Right lobe of liver (tissue), 6 donors: Measurements from ENCODE around the gene ADGRG4. TPM values are rescaled to one million over a fixed set of nuclear protein-coding genes. Genes with fewer than 3 reads are reported as not detected.
"Not testable (repeated sequence)": the region's sequence is repeated elsewhere in the genome, so short reads cannot be mapped to it uniquely, and the experiment has no call there.

ENCODE experiments used
- ATAC-seq, 4 donors: fragments of 200-7000 bp; cut with Tn5 transposase; one replicate each; pipeline ENCODE4 v1.9.1; 2020; ENCODE audit warnings: mild to moderate bottlenecking in 4 of 4, moderate library complexity in 4 of 4
- DNase-seq, 3 donors: peaks; one replicate each; pipeline ENCODE4 v3.0.0-alpha.2; 2020
- H3K27ac ChIP-seq, 3 donors: fragments of 200-600 bp; one replicate each; pipeline ENCODE4 v1.8.0; 2022
- H3K27me3 ChIP-seq, 2 donors: fragments of 200-600 bp; one replicate each; pipeline ENCODE4 v1.8.0; 2022
- H3K36me3 ChIP-seq, 4 donors: fragments of 200-600 bp; sonication (generic) in 1 of 4; one replicate each; pipeline versions ENCODE4 v1.5.1 to v1.8.0; 2017 to 2022; ENCODE audit warnings: control low read depth in 1 of 4
- H3K4me1 ChIP-seq, 4 donors: fragments of 200-600 bp; sonication (generic) in 1 of 4; one replicate each; pipeline versions ENCODE4 v1.5.1 to v1.8.0; 2017 to 2022; ENCODE audit warnings: control low read depth in 1 of 4
- H3K4me3 ChIP-seq, 3 donors: fragments of 200-600 bp; one replicate each; pipeline ENCODE4 v1.8.0; 2022
- H3K9me3 ChIP-seq, 4 donors: fragments of 200-600 bp; sonication (generic) in 1 of 4; one replicate each; pipeline versions ENCODE4 v1.5.1 to v1.8.0; 2017 to 2022; ENCODE audit warnings: control low read depth in 1 of 4
- POLR2A ChIP-seq: fragments of 450-650 bp; IDR thresholded peaks from one replicate; pipeline ENCODE4 v1.6.1; 2017; ENCODE audit warnings: antibody characterized with exemption, mild to moderate bottlenecking
- WGBS: methylation state at CpG from one replicate; pipeline ENCODE4 v1.1.6; 2018; ENCODE audit warnings: low coverage, low lambda C conversion rate; ENCODE audit not compliant: insufficient coverage; ENCODE audit errors: missing lambda C conversion rate; 5-methylcytosine and 5-hydroxymethylcytosine counted together
- intact Hi-C, 2 donors: fragments of 100-400 bp; cut with DNase I; formaldehyde crosslinking; loops; one replicate each; pipeline versions ENCODE4 v1.11.2 to v1.14.1; 2022
- long read RNA-seq: library from polyadenylated mRNA; unstranded; transcript quantifications from one replicate; pipeline ENCODE4 v2.0.0, GENCODE V29; 2019
- total RNA-seq, 6 experiments: library from RNA; depleted of rRNA in 2 of 6; stranded (reverse); fragments of >200 nt in 2 of 6; fragmentation: NEBNext Ultra II Directional in 3 of 6; extraction: Animal tissue kit (Norgen Biotek cat#: 25700) in 3 of 6; gene quantifications; one replicate each; pipeline versions ENCODE4 v1.1.0 to v1.2.4, GENCODE V29; 2016 to 2023
- TF ChIP-seq, protein P1 (sequence below), 4 donors: fragments of 200-600 bp in 3 of 4; fragments of 450-650 bp in 1 of 4; IDR thresholded peaks; one replicate each; pipeline versions ENCODE4 v1.5.1 to v1.8.0; 2016 to 2022; ENCODE audit warnings: antibody characterized with exemption in 4 of 4, mild to moderate bottlenecking in 2 of 4
- donor health status: DM: no; HTN: yes; CAD: no.
- donor health status: DM: no; HTN: no; CAD: no.
- donor health status: DM: no; HTN: no; CAD: no.
- donor health status: DM: no; HTN: yes; CAD: no.
- donor health status: DM: no; HTN: yes; CAD: no.

The ADGRG4 gene, protein sequence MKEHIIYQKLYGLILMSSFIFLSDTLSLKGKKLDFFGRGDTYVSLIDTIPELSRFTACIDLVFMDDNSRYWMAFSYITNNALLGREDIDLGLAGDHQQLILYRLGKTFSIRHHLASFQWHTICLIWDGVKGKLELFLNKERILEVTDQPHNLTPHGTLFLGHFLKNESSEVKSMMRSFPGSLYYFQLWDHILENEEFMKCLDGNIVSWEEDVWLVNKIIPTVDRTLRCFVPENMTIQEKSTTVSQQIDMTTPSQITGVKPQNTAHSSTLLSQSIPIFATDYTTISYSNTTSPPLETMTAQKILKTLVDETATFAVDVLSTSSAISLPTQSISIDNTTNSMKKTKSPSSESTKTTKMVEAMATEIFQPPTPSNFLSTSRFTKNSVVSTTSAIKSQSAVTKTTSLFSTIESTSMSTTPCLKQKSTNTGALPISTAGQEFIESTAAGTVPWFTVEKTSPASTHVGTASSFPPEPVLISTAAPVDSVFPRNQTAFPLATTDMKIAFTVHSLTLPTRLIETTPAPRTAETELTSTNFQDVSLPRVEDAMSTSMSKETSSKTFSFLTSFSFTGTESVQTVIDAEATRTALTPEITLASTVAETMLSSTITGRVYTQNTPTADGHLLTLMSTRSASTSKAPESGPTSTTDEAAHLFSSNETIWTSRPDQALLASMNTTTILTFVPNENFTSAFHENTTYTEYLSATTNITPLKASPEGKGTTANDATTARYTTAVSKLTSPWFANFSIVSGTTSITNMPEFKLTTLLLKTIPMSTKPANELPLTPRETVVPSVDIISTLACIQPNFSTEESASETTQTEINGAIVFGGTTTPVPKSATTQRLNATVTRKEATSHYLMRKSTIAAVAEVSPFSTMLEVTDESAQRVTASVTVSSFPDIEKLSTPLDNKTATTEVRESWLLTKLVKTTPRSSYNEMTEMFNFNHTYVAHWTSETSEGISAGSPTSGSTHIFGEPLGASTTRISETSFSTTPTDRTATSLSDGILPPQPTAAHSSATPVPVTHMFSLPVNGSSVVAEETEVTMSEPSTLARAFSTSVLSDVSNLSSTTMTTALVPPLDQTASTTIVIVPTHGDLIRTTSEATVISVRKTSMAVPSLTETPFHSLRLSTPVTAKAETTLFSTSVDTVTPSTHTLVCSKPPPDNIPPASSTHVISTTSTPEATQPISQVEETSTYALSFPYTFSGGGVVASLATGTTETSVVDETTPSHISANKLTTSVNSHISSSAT (N-terminal part only)
- total RNA-seq, result under 1 TPM in 2 of 6 experiments, not detected in 4; 0.04 to 0.09 TPM
- long read RNA-seq, result 0 reads

DNA sequence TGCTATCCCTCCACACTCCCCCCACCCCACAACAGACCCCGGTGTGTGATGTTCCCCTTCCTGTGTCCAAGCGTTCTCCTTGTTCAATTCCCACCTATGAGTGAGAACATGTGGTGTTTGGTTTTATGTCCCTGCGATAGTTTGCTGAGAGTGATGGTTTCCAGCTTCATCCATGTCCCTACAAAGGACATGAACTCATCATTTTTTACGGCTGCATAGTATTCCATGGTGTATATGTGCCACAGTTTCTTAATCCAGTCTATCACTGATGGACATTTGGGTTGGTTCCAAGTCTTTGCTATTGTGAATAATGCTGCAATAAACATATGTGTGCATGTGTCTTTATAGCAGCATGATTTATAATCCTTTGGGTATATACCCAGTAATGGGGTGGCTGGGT lies at the start of gene ADGRG4:
Gene ADGRG4 (plus strand): TSS at position 243 of the 400 bp plus-strand sequence. CDS start 7,815 bp downstream, outside the sequence.
- ATAC-seq, H3K4me3 ChIP-seq, H3K9me3 ChIP-seq, intact Hi-C loops, H3K4me1 ChIP-seq, DNase-seq, H3K36me3 ChIP-seq, H3K27ac ChIP-seq, H3K27me3 ChIP-seq: not testable (repeated sequence)
- 85% methylated on average over 4 of the region's 4 CpGs for WGBS

- 44% methylated on average over 4 of the region's 73 CpGs for WGBS
- Histone ChIP-seq H3K27me3 (no peaks in the 10 kb centered on the region), H3K36me3 (no peaks in the 10 kb centered on the region), H3K4me1 (no peaks in the 10 kb centered on the region), H3K4me3 (peak within 1 kb of the TSS; percentile 56 to 68 (median 59)), H3K9me3 (no peaks in the 10 kb centered on the region), H3K27ac (peak within 1 kb of the TSS; percentile 42 to 44 (median 44))
- intact Hi-C loops, result no loop called here
- ATAC-seq (peak; percentile 92 to 98 (median 96)), DNase-seq (peak; percentile 68 to 78 (median 76))
- peak; percentile 49 for TF ChIP-seq POLR2A
- TF ChIP-seq, protein P1, sequence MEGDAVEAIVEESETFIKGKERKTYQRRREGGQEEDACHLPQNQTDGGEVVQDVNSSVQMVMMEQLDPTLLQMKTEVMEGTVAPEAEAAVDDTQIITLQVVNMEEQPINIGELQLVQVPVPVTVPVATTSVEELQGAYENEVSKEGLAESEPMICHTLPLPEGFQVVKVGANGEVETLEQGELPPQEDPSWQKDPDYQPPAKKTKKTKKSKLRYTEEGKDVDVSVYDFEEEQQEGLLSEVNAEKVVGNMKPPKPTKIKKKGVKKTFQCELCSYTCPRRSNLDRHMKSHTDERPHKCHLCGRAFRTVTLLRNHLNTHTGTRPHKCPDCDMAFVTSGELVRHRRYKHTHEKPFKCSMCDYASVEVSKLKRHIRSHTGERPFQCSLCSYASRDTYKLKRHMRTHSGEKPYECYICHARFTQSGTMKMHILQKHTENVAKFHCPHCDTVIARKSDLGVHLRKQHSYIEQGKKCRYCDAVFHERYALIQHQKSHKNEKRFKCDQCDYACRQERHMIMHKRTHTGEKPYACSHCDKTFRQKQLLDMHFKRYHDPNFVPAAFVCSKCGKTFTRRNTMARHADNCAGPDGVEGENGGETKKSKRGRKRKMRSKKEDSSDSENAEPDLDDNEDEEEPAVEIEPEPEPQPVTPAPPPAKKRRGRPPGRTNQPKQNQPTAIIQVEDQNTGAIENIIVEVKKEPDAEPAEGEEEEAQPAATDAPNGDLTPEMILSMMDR (IDR thresholded peaks at IDR 0.05), result no peak
These were observed 49.4 kb upstream of the ADGRG4 start, which contains the start of gene MAP7D3 for GRCh38 chrX:136251041-136251991. Gene MAP7D3, minus strand, starts transcription at chrX:136251400. Its CDS starts 42 bp downstream, at chrX:136251358.

DNA sequence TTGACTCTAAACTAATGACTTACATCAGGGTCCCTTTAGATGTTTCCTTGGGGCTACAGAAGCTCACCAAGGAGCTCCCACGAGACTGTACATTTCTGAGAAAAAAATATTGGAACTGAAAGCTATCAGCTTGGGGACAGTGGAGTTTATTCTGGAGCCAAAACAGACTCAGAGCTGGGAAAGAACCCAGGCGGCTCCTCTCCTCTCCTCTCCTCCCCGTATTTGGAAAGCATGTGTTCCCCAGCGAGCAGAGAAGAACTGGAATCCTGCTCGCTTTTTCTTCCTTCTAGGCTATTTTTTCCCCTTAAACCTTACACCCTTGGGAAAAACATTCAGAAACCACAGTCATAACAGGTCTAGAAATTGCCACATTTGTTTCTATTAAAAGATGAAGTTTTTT lies 45.2 kb upstream of the ADGRG4 start:
- no peak for DNase-seq
- intact Hi-C loops, result no loop called here
- Histone ChIP-seq H3K36me3 (no peaks in the 10 kb centered on the region), H3K27ac (no peak overlapping the region), H3K4me1 (peaks cover 0 to 5% (median 0%) of the 10 kb centered on the region in 4 donors), H3K4me3 (no peak overlapping the region), H3K9me3 (no peaks in the 10 kb centered on the region), H3K27me3 (no peaks in the 10 kb centered on the region)
- no peak for ATAC-seq
- no peak for TF ChIP-seq POLR2A
- TF ChIP-seq, protein P1 (IDR thresholded peaks at IDR 0.05), result no peak
- WGBS, result 50% methylated on average over 4 of the region's 5 CpGs

- ATAC-seq (no peak), DNase-seq (no peak)
- H3K36me3 ChIP-seq, result no peaks in the 10 kb centered on the region
- no peaks in the 10 kb centered on the region for H3K27me3 ChIP-seq
- H3K4me1 ChIP-seq, result peaks cover 0 to 5% (median 0%) of the 10 kb centered on the region in 4 donors
- TF ChIP-seq, protein P1 (IDR thresholded peaks at IDR 0.05), result no peak
- no peak for TF ChIP-seq POLR2A
- intact Hi-C loops, result no loop called here
- H3K9me3 ChIP-seq, result no peaks in the 10 kb centered on the region
- 31% methylated on average over 7 of the region's 7 CpGs for WGBS
- no peak overlapping the region for H3K27ac ChIP-seq
- H3K4me3 ChIP-seq, result no peak overlapping the region
These were observed 44.7 kb upstream of the ADGRG4 start for GRCh38 chrX:136256026-136256425.
